ENCODE measurements around the gene LRCH1.

GRCh38 chr13:46662690-46663089, 109.7 kb downstream of the LRCH1 start:
- no peak for TF ChIP-seq CTCF (IDR thresholded peaks at IDR 0.05)
- no peak for TF ChIP-seq POLR2AphosphoS5 (IDR thresholded peaks at IDR 0.05)
- no peak for TF ChIP-seq EP300 (IDR thresholded peaks at IDR 0.05; ENCODE audit: low read depth)

Data from transverse colon (tissue), 4 donors.